AG04449 (cell line): ENCODE measurements around the gene KCNAB1.

ENCODE experiments used
- CTCF ChIA-PET: fragments of 350-600 bp; formaldehyde crosslinking; extraction: SDS; loops from one replicate; lab custom pipeline; 2021; ENCODE audit warnings: antibody characterized with exemption; lab: Yijun Ruan, JAX
- POLR2A ChIA-PET: fragments of 400-600, 350-600 bp; formaldehyde crosslinking; extraction: SDS; loops from one replicate; lab custom pipeline; 2020; ENCODE audit warnings: antibody characterized with exemption, inconsistent platforms; lab: Yijun Ruan, JAX
- DNase-seq: peaks from one replicate; pipeline ENCODE4 v3.0.0-alpha.2; 2010; ENCODE audit warnings: low read depth, low spot score
- H3K4me3 ChIP-seq: 2 replicates; pipeline ENCODE4 v1.5.1; 2011; ENCODE audit warnings: low read depth, mild to moderate bottlenecking, control low read depth, low read length
- CTCF ChIP-seq: IDR thresholded peaks from one replicate; pipeline ENCODE4 v1.5.1; 2011; ENCODE audit warnings: mild to moderate bottlenecking, moderate library complexity, low read length, control low read depth, inconsistent platforms; ENCODE audit not compliant: insufficient read depth; ENCODE audit errors: missing control alignments

KCNAB1 gene

GRCh38 chr3:156477323-156477722 is 356.9 kb downstream of the KCNAB1 start:
- no peak for DNase-seq
- POLR2A ChIA-PET = no interaction called here
- no peak for TF ChIP-seq CTCF
- no peak overlapping the region for H3K4me3 ChIP-seq
- CTCF ChIA-PET = interaction anchor here (0.6 to 1.2 kb wide), 4 partner anchors 21 to 303 kb away, joined by 3 to 6 read pairs (median 4); no protein-coding TSS in a partner anchor

DNA sequence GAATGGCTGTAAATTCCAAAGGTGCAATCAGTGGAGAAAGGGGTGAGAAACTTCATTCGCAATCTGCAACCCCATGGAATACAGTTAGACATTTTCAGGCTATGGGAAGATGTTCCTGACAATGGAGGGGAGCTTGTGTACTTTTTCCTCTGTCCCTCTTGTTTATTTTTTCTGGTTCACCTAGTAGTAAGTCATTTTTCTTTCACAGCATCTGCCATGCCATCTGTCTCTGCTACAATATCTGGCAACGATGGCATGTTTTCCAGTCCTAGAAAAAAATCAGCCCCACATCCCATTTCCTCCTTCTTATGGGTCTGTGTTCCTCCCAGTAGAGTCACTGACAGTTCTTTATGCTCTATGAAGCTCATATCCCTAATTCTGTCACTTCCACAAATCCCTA is 358.5 kb downstream of the KCNAB1 start:
- POLR2A ChIA-PET = no interaction called here
- TF ChIP-seq CTCF = no peak
- CTCF ChIA-PET = interaction anchor here (0.7 to 8.6 kb wide), 5 partner anchors 11 to 304 kb away, joined by 3 to 59 read pairs (median 6); no protein-coding TSS in a partner anchor
- DNase-seq = no peak
- H3K4me3 ChIP-seq = no peak overlapping the region

DNA sequence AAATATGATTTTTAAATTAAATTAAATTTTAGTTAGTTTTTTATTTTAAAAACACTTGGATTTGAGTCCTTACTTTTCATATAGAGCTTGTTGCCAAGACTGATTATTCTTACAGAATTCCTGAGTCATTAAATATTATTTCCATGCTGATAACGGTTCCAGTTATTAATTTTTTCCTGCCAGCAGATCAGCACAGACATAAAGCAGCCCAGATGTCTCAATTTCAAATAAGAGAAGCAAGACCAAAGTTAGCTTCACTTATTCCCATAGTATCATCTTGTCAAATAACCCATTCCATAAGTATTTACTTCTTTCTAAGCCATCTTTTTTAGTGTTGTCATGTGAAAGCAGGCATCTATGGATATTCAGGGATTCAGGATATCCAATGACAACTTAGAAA is 359.2 kb downstream of the KCNAB1 start:
- TF ChIP-seq CTCF = no peak
- POLR2A ChIA-PET = no interaction called here
- no peak for DNase-seq
- H3K4me3 ChIP-seq = no peak overlapping the region
- CTCF ChIA-PET = interaction anchor here (1.1 to 8.6 kb wide), 3 partner anchors 10 to 29 kb away, joined by 6 to 59 read pairs (median 9); no protein-coding TSS in a partner anchor

DNA sequence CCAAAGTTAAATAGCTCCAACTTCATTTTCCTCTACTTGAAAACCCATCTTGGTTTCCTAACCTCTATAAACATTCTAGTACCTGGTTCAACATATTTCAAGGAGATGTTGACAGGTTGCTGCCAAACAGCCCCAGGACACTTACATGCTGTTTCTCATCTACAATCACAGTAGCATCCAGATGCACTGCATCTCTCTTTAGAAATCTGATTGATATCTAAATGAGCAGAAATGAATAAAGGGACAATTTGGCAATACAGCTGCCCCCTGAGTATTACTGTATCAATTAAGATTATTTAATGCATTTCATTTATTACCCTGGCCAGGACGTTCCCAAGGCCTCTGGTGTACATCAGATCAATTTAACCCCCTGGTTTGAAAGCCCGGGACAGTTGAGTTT is 360.6 kb downstream of the KCNAB1 start:
- ChIA-PET CTCF (interaction anchor here (1.2 to 8.6 kb wide), 3 partner anchors 13 to 330 kb away, joined by 3 to 59 read pairs (median 5); no protein-coding TSS in a partner anchor), POLR2A (no interaction called here)
- no peak overlapping the region for H3K4me3 ChIP-seq
- DNase-seq = no peak
- TF ChIP-seq CTCF = no peak

DNA sequence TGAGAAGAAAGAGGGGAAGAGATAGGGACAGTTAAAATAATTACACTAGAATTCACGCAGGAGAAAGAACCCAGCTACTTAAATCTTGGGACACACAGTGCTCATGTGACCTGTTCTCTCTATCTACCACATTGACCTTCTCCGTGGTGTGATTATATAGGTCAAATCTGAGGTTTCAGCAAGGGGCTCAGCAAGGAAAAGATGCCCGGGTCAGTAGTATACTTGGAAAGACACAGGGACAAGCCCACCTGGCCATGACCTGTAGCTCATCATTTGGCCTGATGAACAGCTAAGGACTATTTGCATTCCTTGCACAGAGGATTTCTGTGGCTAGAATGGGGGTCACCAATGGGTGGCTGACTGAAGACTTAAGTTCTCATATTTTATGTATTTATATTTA is 362.6 kb downstream of the KCNAB1 start:
- no peak for TF ChIP-seq CTCF
- ChIA-PET POLR2A (interaction anchor here (0.9 to 1.6 kb wide), 3 partner anchors 9 to 275 kb away, joined by 3 to 5 read pairs (median 3); no protein-coding TSS in a partner anchor), CTCF (interaction anchor here (0.8 to 8.6 kb wide), 7 partner anchors 8 to 331 kb away, joined by 3 to 59 read pairs (median 3); no protein-coding TSS in a partner anchor)
- no peak for DNase-seq
- H3K4me3 ChIP-seq = no peak overlapping the region

GRCh38 chr3:156483426-156483825 is 363.0 kb downstream of the KCNAB1 start:
- H3K4me3 ChIP-seq = no peak overlapping the region; the same call in 1 of the 2 replicates
- POLR2A ChIA-PET = interaction anchor here (0.9 to 1.6 kb wide), 3 partner anchors 9 to 275 kb away, joined by 3 to 5 read pairs (median 3); no protein-coding TSS in a partner anchor
- CTCF ChIA-PET = interaction anchor here (0.9 to 8.6 kb wide), 7 partner anchors 9 to 331 kb away, joined by 3 to 59 read pairs (median 5); no protein-coding TSS in a partner anchor
- no peak for TF ChIP-seq CTCF
- DNase-seq = no peak
